IMR-90 (cell line): ENCODE results near the gene PAQR9. TPM values are rescaled to one million over a fixed set of nuclear protein-coding genes. Genes with fewer than 3 reads are reported as not detected.

Experiments
- ATAC-seq: fragments of 200-7000 bp; cut with Tn5 transposase; 2 replicates; pipeline ENCODE4 v1.9.1; 2020; ENCODE audit warnings: low read depth, mild to moderate bottlenecking, moderate library complexity
- BruUV-seq: library from RNA; stranded (reverse); fragments of 400-500 nt; replicated peaks from 2 replicates; lab custom pipeline; 2021; lab: Mats Ljungman, UMichigan
- CTCF ChIA-PET: fragments of 300-600 bp; formaldehyde crosslinking; extraction: SDS; loops from one replicate; lab custom pipeline; 2021; ENCODE audit warnings: antibody characterized with exemption; lab: Yijun Ruan, JAX
- POLR2A ChIA-PET: fragments of 300-600 bp; sonication (Branson Sonifier 250); formaldehyde crosslinking; loops from one replicate; lab custom pipeline; 2022; ENCODE audit warnings: antibody characterized with exemption; ENCODE audit not compliant: unreplicated experiment; lab: Charles Lee
- DNase-seq: peaks from one replicate; pipeline ENCODE4 v3.0.0; 2013
- H2AFZ ChIP-seq: replicated peaks from 2 replicates; pipeline ENCODE3; 2013; ENCODE audit warnings: low read length, mild to moderate bottlenecking; ENCODE audit not compliant: poor library complexity
- H2AK5ac ChIP-seq: 2 replicates; pipeline ENCODE4 v1.6.1; 2013; ENCODE audit warnings: low read depth, low read length, inconsistent platforms
- H2AK9ac ChIP-seq: replicated peaks from 2 replicates; pipeline ENCODE3; 2013; ENCODE audit warnings: mild to moderate bottlenecking, low read depth, low read length, moderate library complexity; ENCODE audit not compliant: poor library complexity
- H2BK120ac ChIP-seq: 2 replicates; pipeline ENCODE4 v1.6.1; 2013; ENCODE audit warnings: low read depth, low read length, inconsistent platforms
- H2BK15ac ChIP-seq: 3 replicates; pipeline ENCODE4 v1.6.1; 2013; ENCODE audit warnings: low read depth, low read length, inconsistent platforms
- H2BK20ac ChIP-seq: 2 replicates; pipeline ENCODE4 v1.6.1; 2013; ENCODE audit warnings: low read depth, mild to moderate bottlenecking, inconsistent platforms, low read length, moderate library complexity
- H2BK5ac ChIP-seq: 2 replicates; pipeline ENCODE4 v1.6.1; 2013; ENCODE audit warnings: mild to moderate bottlenecking, low read depth, low read length, inconsistent platforms; ENCODE audit not compliant: poor library complexity, severe bottlenecking
- H3K14ac ChIP-seq: replicated peaks from 2 replicates; pipeline ENCODE4 v1.6.1; 2013; ENCODE audit warnings: low read depth, low read length, inconsistent platforms
- H3K18ac ChIP-seq: 2 replicates; pipeline ENCODE4 v1.6.1; 2013; ENCODE audit warnings: low read depth, low read length, control low read depth
- H3K23ac ChIP-seq: 2 replicates; pipeline ENCODE4 v1.6.1; 2013; ENCODE audit warnings: low read depth, low read length, inconsistent platforms
- H3K27ac ChIP-seq: 2 replicates; pipeline ENCODE4 v1.5.1; 2013; ENCODE audit warnings: mild to moderate bottlenecking, control low read depth, low read length; ENCODE audit not compliant: insufficient read depth
- H3K27me3 ChIP-seq: 2 replicates; pipeline ENCODE4 v1.6.1; 2013; ENCODE audit warnings: low read length; ENCODE audit not compliant: control insufficient read depth, insufficient read depth
- H3K36me3 ChIP-seq: 2 replicates; pipeline ENCODE4 v1.6.1; 2013; ENCODE audit warnings: low read length, mixed read lengths; ENCODE audit not compliant: control insufficient read depth, insufficient read depth
- H3K4ac ChIP-seq: 2 replicates; pipeline ENCODE4 v1.6.1; 2013; ENCODE audit warnings: low read depth, low read length, inconsistent platforms
- H3K4me1 ChIP-seq: 2 replicates; pipeline ENCODE4 v1.6.1; 2013; ENCODE audit warnings: low read length, mixed read lengths; ENCODE audit not compliant: control insufficient read depth, insufficient read depth
- H3K4me2 ChIP-seq: 2 replicates; pipeline ENCODE4 v1.6.1; 2013; ENCODE audit warnings: low read depth, mild to moderate bottlenecking, control low read depth, low read length, moderate library complexity
- H3K4me3 ChIP-seq: 2 replicates; pipeline ENCODE4 v1.5.1; 2013; ENCODE audit warnings: low read depth, mild to moderate bottlenecking, control low read depth, low read length, moderate library complexity; ENCODE audit not compliant: insufficient read depth
- H3K56ac ChIP-seq: 2 replicates; pipeline ENCODE4 v1.6.1; 2013; ENCODE audit warnings: low read length, inconsistent platforms; ENCODE audit not compliant: insufficient read depth; ENCODE audit errors: extremely low read depth
- H3K79me1 ChIP-seq, 2 experiments: 2 replicates each; pipeline ENCODE4 v1.6.1; 2013; ENCODE audit warnings: low read length in 2 of 2, inconsistent platforms in 1 of 2, low read depth in 1 of 2
- H3K9ac ChIP-seq: 2 replicates; pipeline ENCODE4 v1.6.1; 2013; ENCODE audit warnings: low read depth, low read length, control low read depth
- H3K9me1 ChIP-seq: 2 replicates; pipeline ENCODE4 v1.6.1; 2013; ENCODE audit warnings: low read length, inconsistent platforms; ENCODE audit not compliant: insufficient read depth
- H3K9me3 ChIP-seq: 2 replicates; pipeline ENCODE4 v1.6.1; 2013; ENCODE audit warnings: low read length; ENCODE audit not compliant: control insufficient read depth, insufficient read depth
- H4K20me1 ChIP-seq: 2 replicates; pipeline ENCODE4 v1.6.1; 2013; ENCODE audit warnings: low read length, inconsistent platforms; ENCODE audit not compliant: insufficient read depth
- H4K5ac ChIP-seq: 2 replicates; pipeline ENCODE4 v1.6.1; 2013; ENCODE audit warnings: mild to moderate bottlenecking, low read depth, low read length, control low read depth
- H4K8ac ChIP-seq, 2 experiments: 2 replicates each; pipeline ENCODE4 v1.6.1; 2013; ENCODE audit warnings: low read depth in 2 of 2, low read length in 2 of 2, control low read depth in 1 of 2, inconsistent platforms in 1 of 2
- H4K91ac ChIP-seq: 2 replicates; pipeline ENCODE4 v1.6.1; 2013; ENCODE audit warnings: low read depth, low read length, inconsistent platforms; ENCODE audit not compliant: insufficient read depth
- CEBPB ChIP-seq: IDR thresholded peaks from 2 replicates; pipeline ENCODE4 v1.6.1; 2012; ENCODE audit warnings: low read depth, low read length, improper control_type of control experiment
- CHD1 ChIP-seq: IDR thresholded peaks from 2 replicates; pipeline ENCODE4 v1.6.1; 2012; ENCODE audit warnings: low read depth, low read length, improper control_type of control experiment
- CTCF ChIP-seq: conservative IDR thresholded peaks from 2 replicates; pipeline ENCODE4 v1.5.1; 2012; ENCODE audit warnings: mild to moderate bottlenecking, low read depth, low read length, improper control_type of control experiment
- ELK1 ChIP-seq: fragments of 150-350 bp; IDR thresholded peaks from 2 replicates; pipeline ENCODE4 v1.6.1; 2016; ENCODE audit warnings: low read depth, mild to moderate bottlenecking, low read length, moderate library complexity, borderline replicate concordance
- MAFK ChIP-seq: IDR thresholded peaks from 2 replicates; pipeline ENCODE4 v1.6.1; 2012; ENCODE audit warnings: low read depth, low read length, improper control_type of control experiment
- MAZ ChIP-seq: IDR thresholded peaks from 2 replicates; pipeline ENCODE4 v1.6.1; 2012; ENCODE audit warnings: low read depth, mild to moderate bottlenecking, low read length, improper control_type of control experiment, moderate library complexity, borderline replicate concordance
- MXI1 ChIP-seq: IDR thresholded peaks from 2 replicates; pipeline ENCODE4 v1.6.1; 2012; ENCODE audit warnings: low read depth, mild to moderate bottlenecking, low read length, moderate library complexity, borderline replicate concordance
- NFE2L2 ChIP-seq: fragments of 150-350 bp; IDR thresholded peaks from 2 replicates; pipeline ENCODE4 v1.6.1; 2016; ENCODE audit warnings: low read depth, mild to moderate bottlenecking, low read length
- POLR2A ChIP-seq: IDR thresholded peaks from 2 replicates; pipeline ENCODE4 v1.6.1; 2012; ENCODE audit warnings: mild to moderate bottlenecking, low read depth, low read length
- RAD21 ChIP-seq: IDR thresholded peaks from 2 replicates; pipeline ENCODE4 v1.6.1; 2012; ENCODE audit warnings: low read length, improper control_type of control experiment
- RCOR1 ChIP-seq: IDR thresholded peaks from 2 replicates; pipeline ENCODE4 v1.6.1; 2012; ENCODE audit warnings: mild to moderate bottlenecking, low read length, improper control_type of control experiment; ENCODE audit not compliant: insufficient replicate concordance
- RFX5 ChIP-seq: IDR thresholded peaks from 2 replicates; pipeline ENCODE4 v1.8.0; 2012; ENCODE audit warnings: low read depth, mild to moderate bottlenecking, low read length, moderate library complexity
- SMC3 ChIP-seq: fragments of 150-350 bp; IDR thresholded peaks from 2 replicates; pipeline ENCODE4 v1.6.1; 2016; ENCODE audit warnings: low read depth, mild to moderate bottlenecking, antibody characterized with exemption, low read length, moderate library complexity
- USF2 ChIP-seq: fragments of 150-350 bp; IDR thresholded peaks from 2 replicates; pipeline ENCODE4 v1.6.1; 2017; ENCODE audit warnings: mild to moderate bottlenecking, antibody characterized with exemption, low read length, low read depth
- WGBS, 2 experiments: methylation state at CpG; one replicate each; pipeline versions ENCODE4 v1.1.5 to v1.1.7; 2013; ENCODE audit warnings: missing lambda C conversion rate in 2 of 2; ENCODE audit not compliant: insufficient read length in 1 of 2; ENCODE audit errors: extremely low coverage in 2 of 2; 5-methylcytosine and 5-hydroxymethylcytosine counted together
- dilution Hi-C: fragments of 300-500 bp; cut with HindIII; formaldehyde crosslinking; loops from one replicate; pipeline ENCODE4 v1.14.3; 2018; ENCODE audit warnings: low sequenced_read_pairs; ENCODE audit not compliant: unreplicated experiment
- in situ Hi-C: fragments of 300-500 bp; cut with MboI; formaldehyde crosslinking; loops from 3 replicates; pipeline ENCODE4 v1.14.3; 2019; ENCODE audit warnings: low sequenced_read_pairs, inconsistent platforms, mixed read lengths
- intact Hi-C: fragments of 100-400 bp; cut with micrococcal nuclease; formaldehyde crosslinking; loops from 2 replicates; pipeline ENCODE4 v1.10.0; 2022
- polyA plus RNA-seq, 3 experiments: library from polyadenylated mRNA; depleted of rRNA; stranded (reverse); fragments of >200 nt; gene quantifications; 2 replicates each; pipeline ENCODE4 v1.2.3, GENCODE V29; 2012; ENCODE audit warnings: low replicate concordance in 1 of 3
- total RNA-seq: library from RNA; depleted of rRNA; stranded (reverse); fragments of >200 nt; gene quantifications from 2 replicates; pipeline ENCODE4 v1.2.3, GENCODE V29; 2012

Gene PAQR9
- total and polyA plus RNA-seq, 2 of the 4 experiments (the other 2 are of a cell fraction): 0.05 TPM; not detected in 1

GRCh38 chr3:142916605-142917004 lies 46.9 kb downstream of the PAQR9 start:
- in situ Hi-C loops (no loop called here), dilution Hi-C loops (no loop called here), intact Hi-C loops (no loop called here)
- Histone ChIP-seq H3K36me3 (no peaks in the 10 kb centered on the region), H3K9ac (no peak overlapping the region), H3K4me3 (no peak overlapping the region), H2BK120ac (no peak overlapping the region), H3K9me1 (no peaks in the 10 kb centered on the region), H2AK5ac (no peak overlapping the region), H3K4me2 (no peak overlapping the region), H2BK15ac (no peak overlapping the region), H3K4ac (no peak overlapping the region), H4K8ac (no peak overlapping the region), H3K4me1 (no peaks in the 10 kb centered on the region), H2BK5ac (no peak overlapping the region), H4K20me1 (no peaks in the 10 kb centered on the region), H2AK9ac (no peak overlapping the region), H3K27me3 (peaks cover 5% of the 10 kb centered on the region), H4K5ac (no peak overlapping the region), H3K79me1 (no peaks in the 10 kb centered on the region), H3K56ac (no peak overlapping the region), H3K27ac (no peak overlapping the region), H3K14ac (no peak overlapping the region), H2BK20ac (no peak overlapping the region), H3K18ac (no peak overlapping the region), H2AFZ (no peak overlapping the region), H4K91ac (no peak overlapping the region), H3K9me3 (no peaks in the 10 kb centered on the region), H3K23ac (no peak overlapping the region)
- TF ChIP-seq POLR2A: no peak
- no peak for TF ChIP-seq MAZ
- TF ChIP-seq MAFK: no peak
- TF ChIP-seq CEBPB: no peak
- TF ChIP-seq ELK1: no peak
- no peak for TF ChIP-seq CHD1
- no peak for TF ChIP-seq NFE2L2
- no peak for TF ChIP-seq RCOR1
- no peak for TF ChIP-seq CTCF
- no peak for TF ChIP-seq SMC3
- TF ChIP-seq USF2: no peak
- no peak for TF ChIP-seq RAD21
- no peak for TF ChIP-seq MXI1
- TF ChIP-seq RFX5: no peak
- ChIA-PET POLR2A (no interaction called here), CTCF (no interaction called here)
- BruUV-seq: no TSS peak
- no peak for DNase-seq
- no peak for ATAC-seq
- no CpG with 5 or more reads among the region's 2 CpGs for WGBS, 2 experiments
